ENCODE data around the gene MBOAT7.

Gene MBOAT7

DNA sequence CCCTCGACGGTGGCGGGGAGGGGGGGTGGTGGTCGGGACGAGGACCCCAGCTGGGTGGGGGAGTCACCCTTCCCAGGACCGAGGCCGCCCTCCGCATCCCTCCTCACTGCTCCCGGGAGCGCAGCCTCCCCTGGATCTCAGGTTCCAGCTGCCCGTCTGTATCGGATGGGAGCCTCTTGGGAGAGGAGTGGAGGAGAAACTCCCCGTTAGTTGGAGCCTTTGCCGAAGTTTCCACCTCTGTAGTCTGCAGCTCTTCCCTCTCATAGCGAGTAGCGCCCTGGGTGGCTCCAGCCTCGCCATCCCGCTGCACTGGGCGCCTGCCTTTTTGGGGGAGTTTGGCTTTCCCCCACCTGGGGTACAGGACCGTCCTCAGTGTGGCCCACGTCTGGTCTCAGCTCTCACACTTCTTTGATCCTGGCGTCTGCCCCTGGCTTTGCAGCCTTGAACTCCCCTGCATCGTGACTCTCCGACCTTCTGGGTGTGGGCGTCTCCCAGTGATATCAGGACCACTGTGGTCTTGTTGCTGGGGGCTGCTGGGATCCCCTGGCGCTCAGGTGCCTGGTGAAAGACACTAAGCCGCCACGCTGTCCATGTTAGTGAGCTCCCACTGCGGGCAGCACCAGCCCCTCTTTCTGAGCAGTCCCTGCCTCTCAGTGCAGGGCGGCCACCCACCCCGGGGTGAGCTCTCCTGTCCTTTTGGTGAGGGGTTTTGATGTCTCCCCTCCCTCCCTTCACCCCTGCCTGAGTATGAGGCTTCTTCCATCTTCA lies 50.7 kb downstream of the MBOAT7 start:
- H3K4me3 ChIP-seq (ENCODE audit: low read depth, low read length), result peak overlapping the region; percentile 82
- DNase-seq (ENCODE audit: low read depth), result no peak
- TF ChIP-seq, protein P1, sequence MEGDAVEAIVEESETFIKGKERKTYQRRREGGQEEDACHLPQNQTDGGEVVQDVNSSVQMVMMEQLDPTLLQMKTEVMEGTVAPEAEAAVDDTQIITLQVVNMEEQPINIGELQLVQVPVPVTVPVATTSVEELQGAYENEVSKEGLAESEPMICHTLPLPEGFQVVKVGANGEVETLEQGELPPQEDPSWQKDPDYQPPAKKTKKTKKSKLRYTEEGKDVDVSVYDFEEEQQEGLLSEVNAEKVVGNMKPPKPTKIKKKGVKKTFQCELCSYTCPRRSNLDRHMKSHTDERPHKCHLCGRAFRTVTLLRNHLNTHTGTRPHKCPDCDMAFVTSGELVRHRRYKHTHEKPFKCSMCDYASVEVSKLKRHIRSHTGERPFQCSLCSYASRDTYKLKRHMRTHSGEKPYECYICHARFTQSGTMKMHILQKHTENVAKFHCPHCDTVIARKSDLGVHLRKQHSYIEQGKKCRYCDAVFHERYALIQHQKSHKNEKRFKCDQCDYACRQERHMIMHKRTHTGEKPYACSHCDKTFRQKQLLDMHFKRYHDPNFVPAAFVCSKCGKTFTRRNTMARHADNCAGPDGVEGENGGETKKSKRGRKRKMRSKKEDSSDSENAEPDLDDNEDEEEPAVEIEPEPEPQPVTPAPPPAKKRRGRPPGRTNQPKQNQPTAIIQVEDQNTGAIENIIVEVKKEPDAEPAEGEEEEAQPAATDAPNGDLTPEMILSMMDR (IDR thresholded peaks at IDR 0.05; ENCODE audit: insufficient read depth, low read depth, low read length, missing control alignments), result no peak

DNA sequence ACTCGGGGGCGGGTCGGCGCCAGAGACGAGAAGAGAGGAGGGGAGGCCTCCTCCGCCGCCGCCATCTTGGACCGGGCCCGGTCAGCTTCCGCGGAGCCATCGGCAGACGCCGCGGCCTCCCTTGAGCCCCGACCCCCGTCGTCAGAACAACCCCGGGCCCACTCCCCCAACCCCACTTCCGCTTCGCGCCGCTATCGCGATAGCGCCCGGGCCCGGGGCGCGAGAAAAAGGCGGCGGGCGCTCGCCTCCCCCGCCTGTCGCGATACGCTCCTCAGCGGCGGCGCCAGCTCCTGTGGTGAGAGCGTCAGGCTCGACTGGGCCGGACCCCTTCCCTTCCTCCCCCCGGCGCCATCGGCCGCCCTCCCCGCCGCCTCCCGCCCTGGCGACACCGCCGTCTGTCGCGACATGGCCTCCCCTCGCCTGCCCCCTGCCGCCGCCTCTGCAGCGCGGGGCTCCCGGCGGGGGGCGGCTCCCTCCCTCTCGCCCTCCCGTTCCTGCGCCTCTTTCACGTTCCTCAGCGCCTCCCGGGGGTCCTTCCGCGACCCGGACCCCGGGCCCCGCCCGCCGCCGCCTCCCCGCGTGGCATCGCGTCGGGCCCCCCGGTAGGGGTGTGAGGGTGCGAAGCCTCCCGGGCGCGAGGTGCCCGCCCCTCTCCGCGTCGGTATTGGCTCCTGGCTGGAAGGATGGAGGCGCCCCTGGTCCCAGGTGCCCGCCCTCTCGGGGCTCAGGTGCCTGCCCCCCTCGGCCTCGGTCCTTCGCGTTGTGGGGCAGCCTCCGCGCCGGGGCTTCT lies 51.5 kb downstream of the MBOAT7 start, which contains the start of gene CNOT3:
Gene CNOT3 (plus strand): TSS at position 64 of the 790 bp plus-strand sequence. CDS start 5,217 bp downstream, outside the sequence.
- TF ChIP-seq, protein P1 (IDR thresholded peaks at IDR 0.05; ENCODE audit: insufficient read depth, low read depth, low read length, missing control alignments), result peak; percentile 19

DNA sequence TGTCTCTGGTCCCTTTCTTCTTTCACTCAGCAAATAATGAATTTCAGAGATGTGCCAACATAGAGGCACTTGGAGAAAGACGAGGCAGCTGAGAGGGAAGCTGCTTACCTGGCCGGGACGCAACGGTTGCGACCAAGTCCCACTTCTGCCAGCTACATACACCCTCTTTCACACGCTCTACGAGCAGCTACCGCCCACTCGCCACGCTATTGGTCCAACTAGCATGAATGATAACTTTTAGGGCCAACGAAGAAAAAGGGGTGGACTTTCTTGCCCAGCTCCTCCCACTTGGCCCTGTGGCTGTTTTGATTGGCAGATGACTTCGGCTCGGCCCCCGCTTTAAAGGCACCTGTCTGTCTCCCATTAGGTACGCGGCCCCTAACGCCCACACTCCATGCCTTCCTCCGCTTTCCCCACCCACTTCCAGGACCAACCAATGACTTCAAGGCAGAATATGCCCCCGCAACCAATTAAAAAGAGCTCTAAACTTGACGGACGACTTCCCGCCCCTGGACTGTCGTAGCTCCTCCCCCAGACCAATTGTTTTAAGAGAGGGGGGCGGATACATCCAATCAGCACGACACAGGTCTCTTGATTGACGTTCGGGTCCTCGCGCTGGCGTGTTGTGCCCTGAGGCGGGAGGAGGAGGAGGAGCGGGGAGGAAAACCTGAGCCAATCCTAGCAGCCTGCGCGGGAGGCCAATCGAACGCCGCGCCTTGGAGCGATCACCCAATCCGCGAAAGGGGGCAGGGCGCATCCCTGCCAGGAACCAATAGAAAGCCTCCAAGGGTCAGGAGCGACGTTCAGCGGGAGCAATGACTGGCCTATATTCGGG lies 52.3 kb downstream of the MBOAT7 start:
- TF ChIP-seq, protein P1 (IDR thresholded peaks at IDR 0.05; ENCODE audit: insufficient read depth, low read depth, low read length, missing control alignments), result no peak
- peak overlapping the region; percentile 82 for H3K4me3 ChIP-seq (ENCODE audit: low read depth, low read length)
- DNase-seq (ENCODE audit: low read depth), result peak; percentile 100

More for the DNA sequence above, 51.5 kb downstream of the MBOAT7 start, which contains the start of gene CNOT3:
- DNase-seq (ENCODE audit: low read depth), result peak; percentile 55
- H3K4me3 ChIP-seq (ENCODE audit: low read depth, low read length), result peak within 1 kb of the TSS; percentile 82

DNA sequence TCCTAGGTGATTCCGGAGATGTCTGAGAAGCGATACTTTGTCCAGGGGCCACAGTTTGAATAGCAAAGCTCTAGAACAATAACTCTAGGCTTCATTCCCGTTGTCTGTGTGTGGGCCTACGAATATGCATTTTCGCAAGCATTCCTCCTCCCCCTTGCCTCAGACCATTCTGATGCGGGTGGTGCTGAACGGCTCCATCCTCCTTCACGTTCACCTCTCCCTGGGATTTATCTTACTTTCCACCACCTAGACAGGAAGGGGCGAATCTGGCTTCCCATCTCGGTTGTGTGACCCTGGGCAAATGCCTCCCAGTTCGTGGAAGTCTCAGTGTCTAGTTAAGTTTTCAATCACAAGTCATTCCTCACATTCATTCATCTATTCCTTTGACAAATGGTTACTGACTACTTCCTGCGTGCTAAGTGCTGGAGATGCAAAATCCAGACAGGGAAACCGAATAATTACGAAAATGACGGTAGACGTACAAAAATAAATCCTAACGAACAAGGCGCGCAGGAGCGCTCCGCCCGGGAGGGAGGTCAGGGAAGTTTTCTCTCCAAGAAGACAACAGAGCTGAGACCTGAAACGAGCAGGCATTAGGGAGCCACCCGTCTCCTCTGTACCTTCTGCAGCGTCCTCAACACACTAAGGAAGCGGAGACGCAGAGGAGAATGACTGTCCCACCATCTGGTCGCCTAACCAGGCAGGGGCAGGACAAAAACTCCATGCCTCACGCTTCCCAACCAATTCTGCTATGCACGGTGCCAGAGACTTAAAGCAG lies 53.1 kb downstream of the MBOAT7 start:
- peak overlapping the region; percentile 81 for H3K4me3 ChIP-seq (ENCODE audit: low read depth, low read length)
- no peak for DNase-seq (ENCODE audit: low read depth)
- TF ChIP-seq, protein P1 (IDR thresholded peaks at IDR 0.05; ENCODE audit: insufficient read depth, low read depth, low read length, missing control alignments), result no peak

DNA sequence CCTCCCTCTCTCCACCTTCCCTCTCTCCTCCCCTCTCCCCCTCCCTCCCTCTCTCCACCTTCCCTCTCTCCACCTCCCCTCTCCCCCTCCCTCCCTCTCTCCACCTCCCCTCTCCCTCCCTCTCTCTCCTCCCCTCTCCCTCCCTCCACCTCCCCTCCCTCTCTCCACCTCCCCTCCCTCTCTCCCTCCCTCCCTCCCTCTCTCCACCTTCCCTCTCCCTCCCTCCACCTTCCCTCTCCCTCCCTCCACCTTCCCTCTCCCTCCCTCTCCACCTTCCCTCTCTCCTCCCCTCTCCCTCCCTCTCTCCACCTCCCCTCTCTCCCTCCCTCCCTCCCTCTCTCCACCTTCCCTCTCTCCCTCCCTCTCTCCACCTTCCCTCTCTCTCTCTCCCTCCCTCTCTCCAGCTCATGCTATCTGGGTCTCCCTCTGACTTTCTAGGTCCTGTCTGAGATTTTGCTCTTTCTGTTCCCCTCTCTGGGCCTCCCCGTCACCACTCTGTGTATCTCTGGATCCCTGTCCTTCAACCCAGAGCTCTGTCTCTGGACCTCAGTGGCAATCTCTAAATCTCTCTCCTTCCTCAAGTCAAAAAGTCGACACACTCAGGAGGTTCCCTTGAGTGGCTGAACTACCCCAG lies 55.3 kb downstream of the MBOAT7 start:
- TF ChIP-seq, protein P1 (IDR thresholded peaks at IDR 0.05; ENCODE audit: insufficient read depth, low read depth, low read length, missing control alignments), result no peak
- DNase-seq (ENCODE audit: low read depth), result no peak
- H3K4me3 ChIP-seq (ENCODE audit: low read depth, low read length), result no peak overlapping the region

Measured in GM12865 (cell line).